ENCODE data around the gene ACSL3. TPM values are rescaled to one million over a fixed set of nuclear protein-coding genes. Genes with fewer than 3 reads are reported as not detected.

Gene ACSL3
- 151 and 196 TPM in 2 replicates for total RNA-seq

DNA sequence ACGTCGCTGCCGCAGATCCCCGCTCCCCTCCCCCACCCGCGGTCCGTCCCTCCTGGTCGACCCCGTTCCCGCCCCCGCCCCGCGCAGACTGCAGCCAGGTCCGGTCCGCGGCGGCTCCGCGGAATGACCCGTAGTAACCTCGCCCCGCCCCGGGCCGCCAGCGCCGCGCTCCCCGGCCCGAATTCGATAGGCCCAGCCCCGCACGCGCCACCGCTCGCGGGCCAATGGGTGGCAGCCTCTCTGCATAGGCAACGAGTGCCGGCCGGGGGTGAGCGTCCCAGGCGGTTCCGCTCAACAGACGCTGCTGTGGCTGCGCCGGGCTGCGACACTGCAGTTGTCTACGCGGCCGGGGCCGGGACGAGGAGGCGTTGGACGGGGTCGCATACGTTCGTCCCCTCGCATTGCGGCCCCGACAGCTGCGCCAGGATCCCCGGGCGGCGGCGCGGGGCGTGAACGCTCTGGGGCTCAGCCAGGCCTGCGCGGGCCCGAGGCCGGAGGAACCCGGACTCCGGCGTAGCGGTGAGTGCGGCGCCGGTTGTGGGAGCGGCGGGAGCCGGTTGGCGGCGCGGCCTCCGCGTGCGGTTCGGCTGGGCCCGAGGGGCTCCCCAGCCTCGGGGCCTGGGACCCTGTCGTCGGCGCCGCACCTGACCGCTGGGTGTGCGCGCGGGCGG lies at the start of gene ACSL3:
ACSL3 (plus strand) TSS at position 297 of the 671 bp plus-strand sequence. CDS start 47,737 bp downstream, outside the sequence.

Other genes starting within 250 kb of the ACSL3 start
- gene FARSB, start 204.9 kb upstream of the ACSL3 start, total RNA-seq: 10.3 and 31.9 TPM in 2 replicates
- not detected in 2 replicates for gene MOGAT1, start 189.4 kb upstream of the ACSL3 start, total RNA-seq
- 2.4 and 3.1 TPM in 2 replicates for gene KCNE4, start 191.2 kb downstream of the ACSL3 start, total RNA-seq

Data from placental pericyte (primary cell).